HG03342 (cell line): ENCODE data around the gene RAB3D.
"Not testable (repeated sequence)": the region's sequence is repeated elsewhere in the genome, so short reads cannot be mapped to it uniquely, and the experiment has no call there.

ENCODE experiments used
- ATAC-seq: cut with Tn5 transposase; IDR thresholded peaks from one replicate; pipeline ENCODE4 v1.9.1; 2021; ENCODE audit warnings: mild to moderate bottlenecking, moderate library complexity; ENCODE audit not compliant: unreplicated experiment

Gene RAB3D

DNA sequence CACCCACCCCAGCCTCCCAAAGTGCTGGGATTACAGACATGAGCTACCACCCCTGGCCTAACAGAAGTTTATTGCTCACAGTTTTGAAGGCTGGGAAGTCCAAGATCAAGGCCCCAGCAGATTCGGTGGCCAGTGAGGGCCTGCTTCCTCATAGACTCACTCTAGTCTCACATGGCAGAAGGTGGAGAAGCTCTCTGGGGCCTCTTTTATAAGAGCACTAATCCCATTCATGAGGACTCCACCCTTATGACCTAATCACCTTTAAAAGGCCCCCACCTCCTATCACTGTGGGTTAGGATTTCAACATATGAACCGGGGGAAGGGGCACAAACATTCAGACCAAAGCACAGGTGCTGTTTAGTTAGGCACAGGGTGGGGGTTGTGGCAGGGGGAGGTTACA is 28.1 kb upstream of the RAB3D start:
- ATAC-seq: no peak

DNA sequence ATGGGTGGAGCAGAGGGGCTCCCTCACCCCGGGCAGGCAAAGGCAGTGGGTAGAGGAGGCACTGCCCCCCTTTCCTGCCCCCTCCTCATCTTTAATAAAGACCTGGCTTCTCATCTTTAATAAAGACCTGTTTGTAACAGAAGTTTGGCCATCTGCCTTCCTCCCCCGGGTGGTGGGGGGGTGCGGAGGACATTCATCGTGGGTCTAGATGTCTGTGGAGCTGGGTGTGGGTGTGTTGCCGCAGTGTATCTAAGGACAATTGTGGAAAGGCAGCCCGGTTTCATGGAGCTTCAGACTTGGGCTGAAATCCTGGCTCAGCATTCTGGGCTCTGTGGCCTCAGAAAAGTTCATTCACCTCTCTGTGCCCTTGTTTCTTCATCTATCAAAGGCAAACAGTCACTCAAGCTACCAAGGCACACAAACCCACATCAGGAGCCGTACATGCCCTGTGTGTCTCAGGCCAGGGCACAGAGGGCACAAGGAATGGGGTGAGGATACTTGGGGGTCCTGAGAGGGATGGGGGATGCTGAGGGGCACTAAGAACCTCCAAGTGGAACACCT is 26.2 kb upstream of the RAB3D start:
- no peak for ATAC-seq

DNA sequence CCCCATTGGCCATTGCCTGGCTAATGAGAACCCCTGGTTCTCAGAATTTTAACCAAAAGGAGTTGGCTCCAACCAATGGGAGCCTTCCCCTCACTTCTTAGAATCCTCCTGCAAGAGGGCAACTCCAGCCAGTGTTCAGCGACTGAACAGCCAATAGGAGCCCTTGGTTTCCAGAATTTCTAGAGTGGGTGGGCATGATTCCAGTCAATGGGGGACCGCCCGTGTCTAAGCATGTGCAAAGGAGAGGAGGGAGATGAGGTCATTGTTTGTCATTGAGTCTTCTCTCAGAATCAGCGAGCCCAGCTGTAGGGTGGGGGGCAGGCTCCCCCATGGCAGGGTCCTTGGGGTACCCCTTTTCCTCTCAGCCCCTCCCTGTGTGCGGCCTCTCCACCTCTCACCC is 25.5 kb upstream of the RAB3D start:
- no peak for ATAC-seq

DNA sequence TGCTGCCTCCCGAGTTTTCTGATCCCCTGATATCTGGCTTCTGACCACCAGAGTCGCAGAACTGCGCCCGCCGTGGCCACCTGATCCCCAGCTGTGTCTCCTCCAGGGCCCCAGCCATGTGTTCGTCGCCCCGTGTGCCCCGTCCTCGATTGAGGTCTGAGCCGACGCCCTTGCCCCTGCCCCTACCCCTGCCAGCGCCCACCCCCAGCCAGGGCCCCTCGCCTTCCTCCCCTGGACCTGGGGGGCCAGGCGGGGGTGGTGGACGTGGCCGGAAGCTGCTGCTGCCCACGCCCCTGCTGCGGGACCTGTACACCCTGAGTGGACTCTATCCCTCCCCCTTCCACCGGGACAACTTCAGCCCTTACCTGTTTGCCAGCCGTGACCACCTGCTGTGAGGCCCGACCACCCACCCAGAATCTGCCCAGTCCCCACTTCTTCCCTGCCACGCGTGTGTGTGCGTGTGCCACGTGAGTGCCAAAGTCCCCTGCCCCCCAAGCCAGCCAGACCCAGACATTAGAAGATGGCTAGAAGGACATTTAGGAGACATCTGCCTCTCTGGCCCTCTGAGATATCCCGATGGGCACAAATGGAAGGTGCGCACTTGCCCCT is 24.9 kb upstream of the RAB3D start:
- no peak for ATAC-seq

DNA sequence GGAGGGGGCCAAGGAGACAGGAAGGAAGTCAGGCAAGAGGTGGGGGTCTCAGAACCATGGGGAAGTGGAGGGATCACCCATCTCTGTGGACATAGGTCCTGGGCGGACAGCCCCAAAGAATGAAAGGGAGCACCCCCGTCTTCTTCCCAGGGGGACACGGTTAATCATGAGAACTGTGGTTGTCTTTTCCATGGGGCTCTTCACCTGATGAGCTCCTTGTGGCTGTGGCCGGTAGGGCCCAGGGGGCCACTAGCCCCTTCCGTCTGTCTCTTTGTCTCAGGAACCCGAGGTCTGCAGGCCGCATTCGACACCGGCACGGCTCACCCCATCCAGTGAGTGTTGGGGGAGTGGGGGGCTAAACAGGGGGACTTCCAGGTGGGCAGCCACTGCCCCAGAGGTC is 24.4 kb upstream of the RAB3D start:
- no peak for ATAC-seq

DNA sequence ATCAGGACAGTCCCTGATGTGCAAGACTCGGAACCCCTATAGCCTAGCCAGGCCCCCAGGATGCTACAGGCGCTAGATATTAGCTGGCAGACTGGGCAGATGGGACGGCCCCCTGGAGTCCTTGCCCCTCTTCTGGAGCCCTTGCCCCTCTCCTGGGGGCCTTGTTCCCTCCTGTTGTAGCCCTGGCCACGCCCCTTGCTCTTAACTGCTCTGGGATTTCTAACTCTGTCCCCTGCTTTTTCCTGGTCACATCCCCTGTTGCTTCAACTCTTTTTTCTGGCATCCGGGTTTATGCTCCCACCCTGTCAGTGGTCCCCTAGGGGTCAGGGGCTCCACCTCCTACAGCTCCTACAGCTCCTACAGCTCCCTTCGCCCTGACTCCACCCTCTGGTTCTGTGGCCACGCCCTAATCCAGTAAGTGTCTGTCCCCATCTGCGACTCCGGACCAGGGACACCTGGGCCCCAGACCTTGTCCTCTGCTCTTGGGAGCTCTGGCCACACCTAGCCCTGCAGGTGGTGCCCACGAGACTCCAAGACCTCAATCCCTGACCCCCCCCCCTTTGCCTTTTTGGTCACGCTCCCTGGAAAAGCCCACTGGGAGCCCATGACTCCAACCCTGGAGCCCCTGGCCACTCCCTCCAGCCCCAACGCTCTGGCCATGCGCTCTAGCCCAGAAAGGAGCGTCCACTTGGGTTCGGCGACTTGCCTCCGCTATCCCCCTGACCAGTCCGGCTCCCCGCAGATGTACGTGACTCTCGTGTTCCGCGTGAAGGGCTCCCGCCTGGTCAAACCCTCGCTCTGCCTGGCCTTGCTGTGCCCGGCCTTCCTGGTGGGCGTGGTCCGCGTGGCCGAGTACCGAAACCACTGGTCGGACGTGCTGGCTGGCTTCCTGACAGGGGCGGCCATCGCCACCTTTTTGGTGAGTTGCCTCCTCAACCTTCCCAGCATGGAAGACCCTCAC is 22.6 kb upstream of the RAB3D start:
- no peak for ATAC-seq

DNA sequence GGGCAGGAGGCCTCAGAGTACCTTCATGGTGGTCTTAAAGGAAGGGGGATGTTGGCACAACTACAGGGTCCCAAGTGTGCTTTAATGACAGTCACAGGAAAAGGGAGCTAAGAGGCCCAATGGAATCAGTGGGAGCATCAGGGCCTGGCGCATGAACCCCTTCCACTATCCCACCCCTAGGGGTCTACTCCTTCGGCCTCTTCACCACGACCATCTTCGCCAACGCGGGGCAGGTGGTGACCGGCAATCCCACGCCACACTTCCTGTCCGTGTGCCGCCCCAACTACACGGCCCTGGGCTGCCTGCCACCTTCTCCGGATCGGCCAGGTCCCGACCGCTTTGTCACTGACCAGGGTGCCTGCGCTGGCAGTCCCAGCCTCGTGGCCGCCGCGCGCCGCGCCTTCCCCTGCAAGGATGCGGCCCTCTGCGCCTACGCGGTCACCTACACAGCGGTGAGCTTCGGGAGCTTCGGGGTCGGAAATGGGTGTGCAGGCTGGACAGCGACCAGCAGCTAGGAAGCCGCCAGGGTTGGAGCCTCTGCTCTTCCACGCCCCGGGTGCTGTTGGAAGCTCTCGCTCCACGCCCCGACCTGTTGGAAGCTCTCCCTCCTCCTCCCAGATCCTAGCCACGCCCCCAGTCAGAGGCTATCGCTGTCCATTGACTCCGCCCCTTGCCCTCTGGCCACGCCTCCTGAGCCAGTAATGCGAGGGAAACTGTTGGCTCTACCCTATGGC is 21.7 kb upstream of the RAB3D start:
- ATAC-seq: no peak

DNA sequence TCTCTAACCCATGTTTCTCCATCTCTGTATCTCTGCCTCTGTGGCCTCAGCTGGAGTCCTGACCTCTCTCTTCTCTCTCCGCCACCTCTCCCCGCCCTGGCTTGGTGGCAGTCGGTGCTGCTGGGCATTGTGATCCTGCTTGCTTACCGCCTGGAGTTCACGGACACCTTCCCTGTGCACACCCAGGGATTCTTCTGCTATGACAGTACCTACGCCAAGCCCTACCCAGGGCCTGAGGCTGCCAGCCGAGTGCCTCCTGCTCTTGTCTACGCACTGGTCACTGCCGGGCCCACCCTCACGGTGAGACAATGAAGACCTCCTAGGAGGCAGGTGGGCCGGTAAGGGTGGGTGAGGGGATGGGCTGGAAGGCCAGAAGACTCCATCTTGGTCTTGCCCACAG is 20.0 kb upstream of the RAB3D start:
- ATAC-seq: no peak

DNA sequence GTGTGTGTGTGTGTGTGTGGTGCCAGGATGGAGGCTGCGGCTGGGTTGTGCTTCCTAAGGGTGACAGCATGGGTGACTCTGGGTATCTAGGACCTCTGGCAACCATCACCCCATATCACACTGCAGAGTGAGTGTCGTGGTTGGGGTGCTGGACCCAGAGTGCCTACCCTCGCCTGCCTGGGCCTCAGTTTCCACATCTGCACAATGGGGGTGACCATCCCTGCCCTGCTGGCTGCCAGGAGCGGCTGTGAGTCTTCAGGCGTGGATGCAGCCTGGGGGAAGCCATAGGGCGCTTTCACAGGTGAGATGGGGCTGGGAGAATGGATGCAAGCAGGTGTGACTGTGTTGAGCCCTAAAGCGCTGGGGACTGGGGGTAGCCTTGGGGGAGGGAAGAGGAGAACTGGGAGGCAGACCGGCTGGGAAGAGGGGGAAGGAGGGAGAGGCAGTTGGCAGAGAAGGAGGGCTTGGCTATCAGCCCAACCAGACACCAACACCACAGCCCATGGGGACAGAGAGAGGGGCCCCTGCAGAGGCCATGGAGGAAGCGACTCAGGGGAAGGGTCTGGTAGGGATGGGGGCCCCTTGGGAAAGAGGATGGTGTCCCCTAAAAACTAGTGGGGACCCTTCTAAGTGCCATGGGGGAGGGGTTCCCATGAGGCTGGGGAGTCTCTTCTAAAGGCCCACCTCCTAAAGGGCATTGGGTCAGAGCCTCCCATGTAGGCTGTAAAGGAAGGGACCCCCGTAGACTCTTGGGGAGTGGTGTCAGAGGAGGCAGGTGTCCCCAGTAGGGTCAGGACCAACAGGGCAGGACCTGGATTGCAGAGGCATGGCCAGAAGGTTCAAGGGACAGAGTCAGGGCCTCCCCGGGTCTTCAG is 17.5 kb upstream of the RAB3D start:
- no peak for ATAC-seq

DNA sequence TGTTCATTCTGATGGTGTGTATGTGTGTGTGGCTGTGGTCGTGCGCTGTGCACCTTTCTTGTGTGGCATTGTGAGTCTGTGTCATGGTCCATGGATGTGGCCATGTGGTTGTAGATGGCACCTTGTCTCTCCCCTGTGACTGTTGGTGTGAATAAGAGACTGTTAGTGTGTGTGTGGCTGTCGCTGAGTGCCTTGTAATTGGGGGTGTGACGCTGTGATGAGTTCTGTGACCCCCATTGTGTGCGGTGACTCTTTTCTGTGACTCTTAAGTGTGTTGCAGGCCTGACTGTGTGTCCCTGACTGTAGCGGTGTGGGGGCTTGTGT is 16.6 kb upstream of the RAB3D start:
- no peak for ATAC-seq

DNA sequence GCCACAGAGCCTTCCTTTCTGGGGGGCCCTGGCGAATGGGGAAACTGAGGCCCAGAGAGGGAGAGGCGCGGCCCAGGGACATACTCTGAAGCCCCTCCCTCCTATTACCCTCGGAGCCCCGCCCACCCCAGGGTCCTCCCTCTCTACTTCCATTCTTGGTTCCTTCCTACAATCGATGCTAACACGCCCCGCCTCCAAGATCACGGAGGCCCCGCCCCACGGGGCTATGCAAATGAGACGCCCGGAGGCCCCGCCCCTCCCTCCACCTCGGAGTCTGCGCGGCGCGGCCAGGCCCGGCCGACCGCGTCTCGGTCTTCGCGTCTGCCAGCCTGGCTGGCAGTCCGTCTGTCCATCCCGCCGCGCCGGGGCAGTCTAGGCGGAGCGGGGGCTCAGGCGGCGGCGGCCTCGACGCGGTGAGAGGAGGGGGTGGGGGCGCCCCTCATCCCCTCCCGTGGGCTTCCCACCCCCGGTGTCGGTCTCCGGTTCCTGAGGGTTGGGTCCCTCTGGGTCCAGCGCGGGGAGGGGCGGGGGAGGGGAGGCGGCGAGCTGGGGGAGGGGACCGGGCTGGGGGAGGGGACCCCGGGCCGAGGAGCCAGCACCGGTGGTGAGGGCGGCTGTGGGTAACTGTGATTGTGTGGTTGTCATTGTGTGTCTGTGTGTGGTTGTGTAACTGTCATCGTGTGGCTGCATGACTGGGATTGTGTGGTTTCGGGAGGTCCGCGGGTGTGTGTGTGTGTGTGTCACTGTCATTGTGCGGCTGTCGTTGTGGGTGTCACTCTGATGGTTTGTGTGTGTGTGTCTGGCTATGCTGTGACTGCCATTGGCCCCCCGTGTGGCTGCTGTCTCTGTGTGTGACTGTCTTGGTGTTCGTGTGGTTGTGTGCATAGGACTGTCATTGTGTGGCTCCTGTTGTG is 16.0 kb upstream of the RAB3D start, which contains the start of gene PLPPR2:
PLPPR2 (plus strand) TSS at position 273 of the 914 bp plus-strand sequence. CDS start 2,242 bp downstream, outside the sequence.
- ATAC-seq: peak; percentile 66

DNA sequence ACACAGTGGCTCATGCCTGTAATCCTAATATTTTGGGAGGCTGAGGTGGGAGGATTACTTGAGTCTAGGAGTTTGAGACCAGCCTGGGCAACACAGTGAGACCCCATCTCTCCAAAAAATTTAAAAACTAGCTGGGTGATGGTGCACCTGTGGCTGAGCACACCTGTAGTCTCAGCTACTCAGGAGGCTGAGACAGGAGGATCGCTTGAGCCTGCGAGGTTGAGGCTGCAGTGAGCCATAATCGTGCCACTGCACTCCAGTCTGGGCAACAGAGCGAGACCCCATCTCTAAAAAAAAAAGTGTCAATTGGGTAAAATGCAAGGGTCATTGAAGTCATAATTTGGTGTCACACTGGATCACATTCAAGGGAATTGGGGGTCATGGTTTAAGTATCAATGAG is 14.6 kb upstream of the RAB3D start:
- not testable (repeated sequence) for ATAC-seq

DNA sequence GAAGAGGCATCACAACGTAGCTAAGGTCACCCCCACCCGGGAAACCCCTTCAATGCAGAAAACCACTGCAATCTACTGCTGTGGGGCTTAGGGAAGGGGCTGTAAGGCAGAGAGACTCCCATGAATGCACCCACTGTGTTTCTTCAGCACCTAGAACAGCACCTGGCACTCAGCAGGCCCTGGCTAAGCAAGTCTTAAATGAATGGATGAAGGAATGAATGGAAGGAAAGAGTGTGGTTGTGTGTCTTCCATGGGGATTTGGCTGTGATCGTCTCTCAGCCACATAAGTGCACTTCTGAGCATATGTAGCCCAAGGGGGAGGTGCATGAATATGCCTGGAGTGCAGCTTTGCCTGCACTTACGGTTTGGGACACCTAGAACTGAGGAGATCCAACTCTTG is 9.7 kb upstream of the RAB3D start:
- ATAC-seq: no peak

DNA sequence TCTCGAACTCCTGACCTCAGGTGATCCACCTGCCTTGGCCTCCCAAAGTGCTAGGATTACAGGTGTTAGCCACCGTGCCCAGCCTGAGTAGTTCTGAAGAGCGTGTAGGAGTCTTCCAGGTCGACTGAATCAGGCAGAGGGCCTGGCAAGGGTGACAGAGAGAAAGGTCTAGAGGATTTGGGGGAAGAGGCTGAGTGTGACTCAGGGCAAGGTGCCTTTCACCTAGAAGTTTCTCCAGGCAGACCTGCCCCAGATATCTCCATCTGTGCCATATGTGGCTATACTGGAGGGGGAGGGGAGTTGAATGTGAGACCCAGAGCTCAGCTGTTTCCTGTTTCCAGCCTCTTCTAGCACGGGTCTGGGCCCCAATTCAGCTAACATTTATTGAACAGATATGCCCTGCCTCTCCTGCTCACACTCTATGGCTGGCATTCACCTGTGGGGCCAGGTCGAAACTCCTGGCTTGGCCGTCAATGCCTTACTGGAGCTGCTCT is 8.1 kb upstream of the RAB3D start:
- no peak for ATAC-seq

DNA sequence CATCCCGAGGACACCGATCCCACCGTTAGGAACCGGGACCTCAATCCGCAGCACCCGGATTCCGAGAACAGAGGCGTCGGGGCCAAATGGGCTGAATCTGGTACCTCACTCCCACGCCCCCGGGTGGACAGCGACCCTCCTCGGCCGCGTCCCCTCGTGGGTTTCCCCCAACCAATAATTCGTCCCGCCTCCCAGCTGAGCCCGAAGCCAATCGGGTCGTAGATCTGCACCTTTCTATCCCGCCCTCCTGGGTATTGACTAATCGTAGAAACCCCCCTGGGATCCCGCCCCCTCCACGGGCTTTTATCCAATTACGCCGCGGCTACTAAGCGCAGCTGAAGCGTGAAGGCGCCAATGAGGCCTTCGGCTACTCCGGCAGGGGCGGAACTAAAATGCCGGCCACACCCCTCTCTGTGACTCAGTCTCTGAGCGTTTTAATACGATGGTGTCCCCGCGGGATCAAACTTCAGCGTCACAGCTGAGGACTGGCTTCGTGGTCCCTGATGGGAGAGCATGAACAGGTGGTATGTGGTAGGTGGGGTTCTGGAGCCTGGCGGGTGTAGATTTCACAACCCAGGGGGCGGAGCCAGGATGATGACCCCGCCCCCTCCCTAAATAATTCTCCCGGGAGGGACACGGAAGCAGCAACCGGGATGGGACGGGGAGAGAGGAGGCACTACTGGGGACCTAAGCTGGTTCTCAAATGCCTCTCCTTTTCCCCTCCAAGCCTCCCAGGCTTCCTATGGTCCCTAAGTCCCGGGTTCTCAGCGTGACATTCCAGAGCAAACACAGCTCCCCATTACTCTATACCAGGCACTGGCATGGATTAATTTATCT is 6.9 kb upstream of the RAB3D start, which contains the start of the genes CCDC159 and TMEM205:
CCDC159 (plus strand) TSS at position 416 of the 837 bp plus-strand sequence; CDS start at position 504, 88 bp downstream.
TMEM205 (minus strand) TSS at position 165 of the 837 bp plus-strand sequence. CDS start 649 bp downstream, outside the sequence.
- ATAC-seq: peak; percentile 87

DNA sequence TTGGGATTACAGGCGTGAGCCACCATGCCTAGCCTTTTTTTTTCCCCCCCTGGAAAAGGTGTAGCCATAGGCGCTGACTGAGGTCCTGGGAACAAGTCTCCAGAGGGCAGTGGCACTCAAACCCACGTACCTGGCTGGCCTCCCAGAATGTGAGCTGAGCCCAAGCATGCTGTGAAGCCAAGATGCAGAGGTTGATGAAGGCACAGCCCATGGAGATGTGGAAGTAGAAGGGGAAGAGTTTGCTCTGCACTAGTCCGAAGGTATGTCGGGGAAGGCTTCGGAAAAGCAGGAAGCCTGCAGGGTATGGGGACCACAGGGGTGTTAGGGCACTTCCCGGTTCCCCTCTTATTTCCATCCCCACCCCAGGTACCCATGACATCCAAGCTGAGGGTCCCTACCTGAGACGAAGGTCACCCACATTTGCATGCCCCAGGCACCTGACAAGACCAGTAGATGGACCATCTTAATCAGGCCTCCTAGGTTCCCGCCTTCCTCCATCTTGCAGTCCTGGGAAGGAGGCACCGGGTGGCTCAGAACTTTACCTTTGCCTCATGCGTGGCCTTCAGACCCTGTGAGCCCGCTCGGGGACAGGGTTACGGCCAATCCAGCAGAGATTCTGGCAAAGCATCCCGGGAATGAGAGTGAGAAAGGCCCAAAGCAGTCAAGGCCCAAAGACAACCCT is 5.8 kb upstream of the RAB3D start:
- no peak for ATAC-seq

DNA sequence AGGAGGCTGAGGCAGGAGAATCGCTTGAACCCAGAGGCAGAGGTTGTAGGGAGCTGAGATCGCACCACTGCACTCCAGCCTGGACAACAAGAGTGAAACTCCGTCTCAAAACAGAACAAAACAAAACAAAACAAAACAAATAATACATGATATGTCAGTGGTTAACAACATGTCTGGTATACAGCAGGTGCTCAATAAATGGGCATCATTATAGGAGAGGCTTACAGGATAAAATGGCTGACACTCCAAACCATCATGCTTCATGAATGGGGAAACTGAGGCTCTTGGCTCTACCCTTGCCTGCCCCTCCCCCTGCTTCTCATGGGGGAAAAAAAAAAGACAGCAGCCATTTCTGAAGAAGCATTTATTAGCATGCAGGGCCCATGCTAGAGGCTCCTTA is 3.0 kb upstream of the RAB3D start:
- ATAC-seq: no peak
